Measurements from ENCODE around the gene PRR12. TPM values are rescaled to one million over a fixed set of nuclear protein-coding genes. Genes with fewer than 3 reads are reported as not detected.
"Not testable (repeated sequence)": the region's sequence is repeated elsewhere in the genome, so short reads cannot be mapped to it uniquely, and the experiment has no call there.

PRR12 gene
- total RNA-seq, 2 experiments from 2014 or later: 33.0 to 36.2 TPM

DNA sequence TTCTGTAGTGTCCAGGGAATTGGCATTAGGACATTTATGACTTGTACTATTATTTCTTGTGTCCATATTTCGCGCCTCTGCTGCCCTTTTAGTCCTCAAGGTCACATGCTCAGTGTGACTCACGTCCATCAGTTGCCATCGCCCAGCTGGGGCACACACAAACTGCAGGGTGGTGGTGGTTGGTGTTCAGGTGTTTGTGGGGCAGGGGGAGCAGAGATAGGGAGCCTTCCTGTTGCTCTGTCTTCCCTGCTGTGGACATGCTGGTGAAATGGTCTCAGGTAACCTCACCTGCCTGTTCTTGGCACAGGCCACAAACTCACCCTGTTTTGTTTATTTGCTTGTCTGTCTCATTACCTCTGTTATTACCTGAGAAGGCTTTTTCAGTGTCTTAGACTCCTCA, 22.4 kb downstream of the PRR12 start:
- CTCF ChIA-PET: interaction anchor here (0.7 kb wide), 1 partner anchor 335 kb away, joined by 4 read pairs; no protein-coding TSS in a partner anchor
- H3K27ac Mint-ChIP-seq: peak overlapping the region; percentile 70

DNA sequence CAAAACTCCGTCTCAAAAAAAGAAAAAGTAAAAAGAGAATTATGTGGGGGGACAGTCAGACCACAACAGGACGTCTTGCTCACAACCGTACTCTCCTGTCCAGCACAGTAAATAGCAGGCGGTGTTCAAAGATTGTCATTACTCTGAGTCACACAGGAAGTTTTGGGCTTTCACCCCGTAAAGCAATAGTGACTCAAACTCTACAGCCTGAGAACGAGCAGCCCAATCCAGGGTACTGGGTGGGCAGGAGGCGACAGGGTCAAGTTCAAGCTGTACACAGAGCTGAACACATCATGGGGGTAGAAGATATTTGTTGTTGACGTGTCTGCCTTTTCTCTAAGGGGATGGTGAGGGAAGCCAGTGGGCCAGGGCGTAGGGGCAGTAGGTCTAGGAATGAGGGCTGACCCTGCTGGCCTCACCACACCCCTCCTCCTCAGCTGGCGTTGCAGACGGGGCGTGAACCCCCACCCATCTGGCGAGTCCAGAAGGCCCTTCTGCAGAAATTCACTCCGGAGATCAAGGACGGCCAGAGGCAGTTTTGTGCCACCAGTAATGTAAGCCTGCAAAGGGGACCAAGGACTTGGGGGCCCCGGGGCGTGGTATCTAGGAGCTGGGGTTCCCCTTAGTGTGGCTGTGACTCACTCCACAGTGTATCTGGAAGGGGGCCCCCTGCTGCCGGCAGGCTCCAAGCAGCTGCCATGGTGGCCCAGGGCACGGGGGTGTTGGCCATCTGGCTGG, 23.3 kb downstream of the PRR12 start:
- H3K27me3 Mint-ChIP-seq: no peaks in the 10 kb centered on the region
- POLR2A ChIA-PET: interaction anchor here (0.7 to 1.7 kb wide), 3 partner anchors 13 to 62 kb away, joined by 3 to 4 read pairs (median 3); no protein-coding TSS in a partner anchor
- peaks cover 17% of the 10 kb centered on the region for H3K4me1 Mint-ChIP-seq
- CTCF ChIA-PET: no interaction called here
- peak overlapping the region; percentile 70 for H3K27ac Mint-ChIP-seq
- H3K9me3 Mint-ChIP-seq: no peaks in the 10 kb centered on the region
- H3K4me3 Mint-ChIP-seq: no peak overlapping the region
- peaks cover 60% of the 10 kb centered on the region for H3K36me3 Mint-ChIP-seq (ENCODE audit: low read depth)
- DNase-seq: no peak

More for the DNA sequence above, 22.4 kb downstream of the PRR12 start:
- peaks cover 17% of the 10 kb centered on the region for H3K4me1 Mint-ChIP-seq
- POLR2A ChIA-PET: interaction anchor here (1.7 kb wide), 1 partner anchor 63 kb away, joined by 4 read pairs; no protein-coding TSS in a partner anchor
- H3K4me3 Mint-ChIP-seq: no peak overlapping the region
- H3K36me3 Mint-ChIP-seq (ENCODE audit: low read depth): peaks cover 60% of the 10 kb centered on the region
- H3K27me3 Mint-ChIP-seq: no peaks in the 10 kb centered on the region
- H3K9me3 Mint-ChIP-seq: no peaks in the 10 kb centered on the region
- DNase-seq: no peak

DNA sequence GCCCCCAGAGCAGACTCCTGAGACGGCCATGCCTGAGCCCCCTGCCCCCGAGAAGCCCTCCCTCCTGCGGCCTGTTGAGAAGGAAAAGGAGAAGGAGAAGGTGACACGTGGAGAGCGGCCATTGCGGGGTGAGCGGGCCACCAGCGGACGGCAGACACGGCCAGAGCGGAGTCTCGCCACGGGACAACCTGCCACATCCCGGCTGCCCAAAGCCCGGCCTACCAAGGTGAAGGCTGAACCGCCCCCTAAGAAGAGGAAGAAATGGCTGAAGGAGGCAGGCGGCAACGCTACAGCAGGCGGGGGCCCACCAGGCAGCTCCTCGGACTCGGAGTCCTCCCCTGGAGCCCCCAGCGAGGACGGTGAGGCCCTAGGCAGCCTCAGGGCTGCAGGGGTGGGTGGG, 24.9 kb downstream of the PRR12 start:
- no peaks in the 10 kb centered on the region for H3K9me3 Mint-ChIP-seq
- ChIA-PET POLR2A (no interaction called here), CTCF (interaction anchor here (0.6 kb wide), 1 partner anchor 15 kb away, joined by 3 read pairs; no protein-coding TSS in a partner anchor)
- DNase-seq: no peak
- peaks cover 17% of the 10 kb centered on the region for H3K4me1 Mint-ChIP-seq
- no peak overlapping the region for H3K27ac Mint-ChIP-seq
- no peaks in the 10 kb centered on the region for H3K27me3 Mint-ChIP-seq
- H3K4me3 Mint-ChIP-seq: no peak overlapping the region
- peaks cover 60% of the 10 kb centered on the region for H3K36me3 Mint-ChIP-seq (ENCODE audit: low read depth)

DNA sequence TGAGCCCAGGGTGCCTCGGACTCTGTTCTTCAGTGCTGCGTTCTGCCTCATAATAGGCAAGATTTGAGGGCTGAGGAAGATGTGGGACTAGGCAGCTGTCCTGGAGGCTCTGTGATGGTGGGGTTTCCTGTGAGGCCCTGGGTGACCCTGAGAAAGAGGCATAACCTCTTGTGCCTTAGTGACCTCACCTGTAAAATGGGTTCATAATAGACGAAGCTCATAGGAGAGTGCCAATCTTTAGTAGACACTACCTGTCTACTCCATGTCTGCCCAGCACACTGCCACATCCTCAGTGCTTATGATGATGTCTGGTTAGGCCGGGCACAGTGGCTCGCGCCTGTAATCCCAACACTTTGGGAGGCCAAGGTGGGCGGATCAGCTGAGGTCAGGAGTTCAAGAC, 25.6 kb downstream of the PRR12 start:
- no peak for DNase-seq
- Mint-ChIP-seq H3K4me1 (peaks cover 17% of the 10 kb centered on the region), H3K27me3 (no peaks in the 10 kb centered on the region), H3K36me3 (ENCODE audit: low read depth) (peaks cover 62% of the 10 kb centered on the region), H3K9me3 (no peaks in the 10 kb centered on the region), H3K4me3 (no peak overlapping the region), H3K27ac (no peak overlapping the region)
- ChIA-PET POLR2A (interaction anchor here (0.7 kb wide), 1 partner anchor 22 kb away, joined by 3 read pairs; no protein-coding TSS in a partner anchor), CTCF (interaction anchor here (0.6 kb wide), 1 partner anchor 14 kb away, joined by 3 read pairs; no protein-coding TSS in a partner anchor)

DNA sequence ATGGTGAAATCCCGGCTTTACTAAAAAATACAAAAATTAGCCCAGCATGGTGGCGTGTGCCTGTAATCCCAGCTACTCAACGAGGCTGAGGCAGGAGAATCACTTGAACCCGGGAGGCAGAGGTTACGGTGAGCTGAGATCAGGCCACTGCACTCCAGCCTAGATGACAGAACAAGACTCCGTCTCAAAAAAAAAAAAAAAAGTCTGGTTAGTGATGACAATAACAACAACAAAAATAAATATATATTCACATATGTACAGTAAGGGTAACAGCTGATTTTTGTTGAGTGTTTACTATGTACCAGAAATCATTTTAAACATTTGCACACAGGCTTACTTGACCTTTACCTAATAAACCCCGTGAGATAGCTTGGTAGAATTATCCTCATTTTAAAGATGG, 26.0 kb downstream of the PRR12 start:
- no peak for DNase-seq
- Mint-ChIP-seq H3K4me1 (peaks cover 17% of the 10 kb centered on the region), H3K4me3 (no peak overlapping the region), H3K9me3 (no peaks in the 10 kb centered on the region), H3K27ac (no peak overlapping the region), H3K27me3 (no peaks in the 10 kb centered on the region), H3K36me3 (ENCODE audit: low read depth) (peaks cover 67% of the 10 kb centered on the region)
- POLR2A ChIA-PET: interaction anchor here (0.7 kb wide), 1 partner anchor 22 kb away, joined by 3 read pairs; no protein-coding TSS in a partner anchor
- CTCF ChIA-PET: no interaction called here

DNA sequence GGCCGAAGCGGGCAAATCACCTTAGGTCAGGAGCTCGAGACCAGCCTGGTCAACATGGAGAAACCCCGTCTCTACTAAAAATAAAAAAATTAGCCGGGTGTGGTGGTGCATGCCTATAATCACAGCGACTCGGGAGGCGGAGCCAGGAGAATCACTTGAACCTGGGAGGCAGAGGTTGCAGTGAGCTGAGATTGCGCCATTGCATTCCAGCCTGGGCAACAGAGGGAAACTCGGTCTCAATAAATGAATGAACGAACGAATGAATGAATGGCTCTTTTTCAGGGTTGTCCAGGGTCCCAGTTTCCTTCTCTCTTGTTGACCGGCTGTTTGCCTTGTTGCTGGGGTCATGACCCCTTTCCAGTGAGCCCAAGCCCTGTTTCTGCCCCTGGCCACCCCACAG, 26.9 kb downstream of the PRR12 start:
- DNase-seq, H3K27ac Mint-ChIP-seq, H3K4me3 Mint-ChIP-seq, CTCF ChIA-PET, H3K9me3 Mint-ChIP-seq, H3K27me3 Mint-ChIP-seq: not testable (repeated sequence)
- Mint-ChIP-seq H3K4me1 (peaks cover 13% of the 10 kb centered on the region), H3K36me3 (ENCODE audit: low read depth) (peaks cover 67% of the 10 kb centered on the region)
- POLR2A ChIA-PET: interaction anchor here (1.1 kb wide), 1 partner anchor 16 kb away, joined by 4 read pairs; no protein-coding TSS in a partner anchor

DNA sequence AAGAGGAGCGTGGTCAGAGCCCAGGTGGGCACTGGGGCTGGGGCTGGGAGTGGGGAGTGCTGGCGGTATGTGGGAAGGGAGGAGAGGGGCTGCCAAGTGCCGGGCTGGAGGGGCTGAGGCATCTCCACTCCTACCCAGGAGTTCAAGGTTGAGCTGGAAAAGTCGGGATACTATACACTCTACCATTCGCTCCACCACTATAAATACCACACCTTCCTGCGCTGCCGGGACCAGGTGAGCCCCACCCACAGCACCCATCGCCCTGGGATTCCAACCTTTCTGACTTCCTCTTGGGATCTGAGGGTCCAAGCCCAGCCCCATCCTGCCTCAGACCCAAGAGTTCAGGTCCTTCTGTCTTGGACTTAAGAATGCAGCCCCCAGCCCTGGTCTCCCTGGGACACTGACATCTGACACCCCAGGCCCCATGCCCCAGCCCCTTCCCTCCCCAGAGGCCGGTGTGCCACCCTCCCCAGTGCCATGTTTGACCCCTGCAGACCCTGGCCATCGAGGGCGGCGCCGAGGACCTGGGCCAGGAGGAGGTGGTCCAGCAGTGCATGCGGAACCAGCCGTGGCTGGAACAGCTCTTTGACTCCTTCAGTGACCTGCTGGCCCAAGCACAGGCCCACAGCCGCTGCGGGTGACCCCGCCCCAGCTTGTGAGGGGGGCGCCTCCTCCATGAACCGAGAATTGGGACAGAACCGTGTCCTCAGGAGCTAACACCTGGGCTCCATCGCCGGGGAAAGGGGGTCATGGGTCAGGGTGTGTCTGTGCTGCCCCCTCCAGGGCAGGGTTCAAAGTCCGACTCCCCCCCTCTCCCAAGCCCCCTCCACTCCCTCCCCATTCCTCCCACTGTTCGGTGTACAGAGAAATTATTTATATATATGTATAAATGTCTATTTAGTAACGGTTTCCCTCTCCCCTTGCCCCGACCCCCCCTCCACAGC, 34.3 kb downstream of the PRR12 start:
- Mint-ChIP-seq H3K27me3 (no peaks in the 10 kb centered on the region), H3K27ac (no peak overlapping the region), H3K4me3 (no peak overlapping the region), H3K9me3 (no peaks in the 10 kb centered on the region), H3K36me3 (ENCODE audit: low read depth) (peaks cover 48% of the 10 kb centered on the region), H3K4me1 (no peaks in the 10 kb centered on the region)
- ChIA-PET CTCF (no interaction called here), POLR2A (no interaction called here)
- no peak for DNase-seq

DNA sequence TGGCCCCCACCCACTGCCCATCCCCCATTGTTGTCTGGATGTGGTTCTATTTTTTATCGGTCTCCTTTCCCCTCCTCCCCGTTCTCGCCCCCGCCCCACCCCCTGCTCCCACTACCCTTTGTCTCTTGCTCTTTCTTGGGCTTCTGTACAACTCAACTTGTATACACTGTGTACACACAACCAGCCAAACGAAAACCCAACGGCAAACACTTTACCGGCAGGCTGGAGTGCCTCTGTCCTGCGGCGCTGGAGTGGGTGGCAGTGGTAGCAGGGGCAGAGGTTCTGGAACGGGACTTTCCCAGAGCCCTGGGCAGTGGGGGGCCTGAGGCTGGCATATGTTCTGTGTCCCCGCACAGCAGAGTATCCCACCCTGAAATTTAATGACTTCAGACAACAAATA, 35.2 kb downstream of the PRR12 start:
- Mint-ChIP-seq H3K27me3 (no peaks in the 10 kb centered on the region), H3K4me3 (no peak overlapping the region), H3K27ac (no peak overlapping the region), H3K9me3 (no peaks in the 10 kb centered on the region), H3K4me1 (no peaks in the 10 kb centered on the region), H3K36me3 (ENCODE audit: low read depth) (peaks cover 45% of the 10 kb centered on the region)
- POLR2A ChIA-PET: no interaction called here
- CTCF ChIA-PET: no interaction called here
- DNase-seq: no peak

DNA sequence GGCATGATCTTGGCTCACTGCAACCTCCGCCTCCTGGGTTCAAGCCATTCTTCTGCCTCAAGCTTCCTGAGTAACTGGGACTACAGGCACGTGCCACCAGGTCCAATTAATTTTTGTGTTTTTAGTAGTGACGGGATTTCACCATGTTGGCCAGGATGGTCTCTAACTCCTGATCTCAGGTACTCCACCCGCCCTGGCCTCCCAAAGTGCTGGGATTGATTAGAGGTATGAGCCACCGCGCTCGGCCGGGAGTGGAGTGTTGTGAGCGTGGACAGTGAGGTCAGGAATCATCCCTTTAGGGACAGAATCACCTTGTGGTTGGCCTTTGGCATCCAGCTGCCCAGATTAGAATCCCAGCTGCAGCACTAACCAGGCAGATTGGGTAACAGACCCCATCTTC, 38.7 kb downstream of the PRR12 start:
- no peaks in the 10 kb centered on the region for H3K27me3 Mint-ChIP-seq
- H3K36me3 Mint-ChIP-seq (ENCODE audit: low read depth): peaks cover 21% of the 10 kb centered on the region
- H3K27ac Mint-ChIP-seq: no peak overlapping the region
- ChIA-PET POLR2A (interaction anchor here (0.6 kb wide), 1 partner anchor 37 kb away, joined by 3 read pairs; no protein-coding TSS in a partner anchor), CTCF (no interaction called here)
- DNase-seq: no peak
- H3K4me1 Mint-ChIP-seq: no peaks in the 10 kb centered on the region
- H3K9me3 Mint-ChIP-seq: no peaks in the 10 kb centered on the region
- H3K4me3 Mint-ChIP-seq: no peak overlapping the region

DNA sequence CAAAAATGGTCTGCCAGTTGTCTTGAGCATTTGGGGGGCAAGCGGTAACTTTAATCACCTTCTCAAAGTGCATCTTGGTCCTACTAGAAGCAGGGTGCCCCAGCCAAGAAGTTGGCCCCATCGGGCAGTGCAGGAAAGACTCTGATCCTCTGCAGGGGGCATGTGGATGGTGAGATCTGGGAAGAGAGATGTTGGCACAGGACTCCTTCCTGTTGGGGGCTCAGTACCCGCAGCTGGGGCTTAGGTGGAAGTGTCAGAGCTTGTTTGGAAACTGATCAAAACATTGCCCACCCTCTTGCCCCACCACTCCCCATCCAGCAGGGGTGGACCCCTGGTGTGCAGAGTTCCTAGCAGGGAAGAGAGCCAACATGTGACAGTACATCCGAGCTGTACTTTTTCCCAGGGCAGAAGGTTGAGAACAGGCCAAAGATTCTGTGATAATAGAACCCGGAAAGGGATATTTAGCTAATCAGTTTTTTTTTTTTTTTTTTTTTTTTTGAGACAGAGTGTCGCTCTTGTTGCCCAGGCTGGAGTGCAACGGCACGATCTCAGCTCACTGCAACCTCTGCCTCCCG, 40.1 kb downstream of the PRR12 start:
- ChIA-PET POLR2A (interaction anchor here (0.8 kb wide), 1 partner anchor 10 kb away, joined by 3 read pairs; no protein-coding TSS in a partner anchor), CTCF (no interaction called here)
- H3K27me3 Mint-ChIP-seq: no peaks in the 10 kb centered on the region
- H3K36me3 Mint-ChIP-seq (ENCODE audit: low read depth): peaks cover 16% of the 10 kb centered on the region
- peaks cover 3% of the 10 kb centered on the region for H3K4me1 Mint-ChIP-seq
- no peak overlapping the region for H3K4me3 Mint-ChIP-seq
- H3K9me3 Mint-ChIP-seq: no peaks in the 10 kb centered on the region
- H3K27ac Mint-ChIP-seq: no peak overlapping the region
- DNase-seq: no peak

DNA sequence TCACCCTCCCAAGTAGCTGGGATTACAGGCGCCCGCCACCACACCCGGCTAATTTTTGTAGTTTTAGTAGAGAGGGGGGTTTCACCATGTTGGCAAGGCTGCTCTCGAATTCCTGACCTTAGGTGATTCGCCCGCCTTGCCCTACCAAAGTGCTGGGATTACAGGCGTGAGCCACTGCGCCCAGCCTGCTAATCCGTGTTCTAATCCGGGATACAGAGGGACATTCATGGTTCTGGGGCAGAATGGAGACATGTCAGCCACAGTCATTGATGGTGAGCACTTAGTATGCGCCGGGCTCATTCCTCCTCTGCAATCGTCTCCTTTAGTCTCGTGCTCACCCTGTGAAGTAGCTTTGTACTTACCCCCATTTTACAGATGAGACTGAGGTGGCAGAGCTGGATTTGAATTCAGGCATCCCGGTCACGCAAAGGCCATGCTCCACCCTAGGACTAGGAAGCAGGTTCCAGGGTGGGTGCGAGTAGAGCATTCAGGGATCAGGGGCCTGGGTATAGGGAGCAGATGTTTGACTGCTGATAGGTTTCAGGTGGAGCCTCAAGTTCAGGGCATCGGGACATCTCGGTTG, 40.7 kb downstream of the PRR12 start:
- Mint-ChIP-seq H3K9me3 (no peaks in the 10 kb centered on the region), H3K27ac (no peak overlapping the region), H3K4me1 (peaks cover 3% of the 10 kb centered on the region), H3K4me3 (no peak overlapping the region), H3K36me3 (ENCODE audit: low read depth) (peaks cover 16% of the 10 kb centered on the region), H3K27me3 (no peaks in the 10 kb centered on the region)
- no peak for DNase-seq
- CTCF ChIA-PET: no interaction called here
- POLR2A ChIA-PET: interaction anchor here (0.8 kb wide), 1 partner anchor 9 kb away, joined by 3 read pairs; no protein-coding TSS in a partner anchor

DNA sequence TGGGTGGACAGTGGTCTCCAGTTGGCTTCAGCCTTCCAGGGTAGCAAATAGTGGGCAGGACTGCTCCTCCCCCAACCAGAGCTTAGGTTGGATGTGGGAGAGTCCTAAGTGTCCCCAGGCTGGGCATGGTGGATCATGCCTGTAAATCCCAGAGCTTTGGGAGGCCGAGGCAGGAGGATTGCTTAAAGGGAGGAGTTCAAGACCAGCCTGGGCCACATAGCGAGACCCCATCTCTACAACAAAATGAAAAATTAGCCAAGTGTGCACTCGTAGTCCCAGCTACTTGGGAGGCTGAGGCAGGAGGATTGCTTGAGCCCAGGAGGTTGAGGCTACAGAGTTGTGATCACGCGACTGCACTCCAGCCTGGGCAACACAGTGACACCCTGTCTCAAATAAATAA, 41.6 kb downstream of the PRR12 start:
- no peaks in the 10 kb centered on the region for H3K27me3 Mint-ChIP-seq
- CTCF ChIA-PET: interaction anchor here (0.8 kb wide), 1 partner anchor 45 kb away, joined by 3 read pairs; no protein-coding TSS in a partner anchor
- no peak overlapping the region for H3K27ac Mint-ChIP-seq
- POLR2A ChIA-PET: no interaction called here
- H3K36me3 Mint-ChIP-seq (ENCODE audit: low read depth): peaks cover 13% of the 10 kb centered on the region
- H3K9me3 Mint-ChIP-seq: no peaks in the 10 kb centered on the region
- H3K4me3 Mint-ChIP-seq: no peak overlapping the region
- no peak for DNase-seq
- peaks cover 5% of the 10 kb centered on the region for H3K4me1 Mint-ChIP-seq

Measured in activated CD4-positive, alpha-beta memory T cell treated with anti-CD3 and anti-CD28 coated beads, Interleukin-2, amount 10 ng/mL, durations not matched to agents 7 days and 5 days (primary cell).